Measurements from ENCODE around the gene TTLL1.

Gene TTLL1

GRCh38 chr22:43001271-43002201 lies 87.7 kb downstream of the TTLL1 start:
- no peak overlapping the region for H3K4me3 ChIP-seq (ENCODE audit: low read length)
- no peaks in the 10 kb centered on the region for H3F3A ChIP-seq (ENCODE audit: control insufficient read depth, insufficient read depth)
- peaks cover 98% of the 10 kb centered on the region for H3K79me2 ChIP-seq (ENCODE audit: control insufficient read depth, low read length)
- H3K4me1 ChIP-seq (ENCODE audit: control insufficient read depth, low read length), result peaks cover 14% of the 10 kb centered on the region
- no peak overlapping the region for H3K4me2 ChIP-seq (ENCODE audit: low read length)
- H3K36me3 ChIP-seq (ENCODE audit: control insufficient read depth, low read length), result no peaks in the 10 kb centered on the region
- no peaks in the 10 kb centered on the region for H3K9me3 ChIP-seq (ENCODE audit: control insufficient read depth, insufficient read depth, low read length)
- peaks cover 14% of the 10 kb centered on the region; the same call in 1 of the 2 replicates for H4K20me1 ChIP-seq (ENCODE audit: control insufficient read depth, insufficient read depth, low read depth, low read length)
- H3K27me3 ChIP-seq (ENCODE audit: control insufficient read depth, low read length), result no peaks in the 10 kb centered on the region
- no peaks in the 10 kb centered on the region for H3K9me2 ChIP-seq (replicated peaks; ENCODE audit: control insufficient read depth, low read length)
- TF ChIP-seq CTCF (IDR thresholded peaks at IDR 0.05; ENCODE audit: low read depth, low read length, poor library complexity, severe bottlenecking) (no peak), EZH2phosphoT487 (IDR thresholded peaks at IDR 0.05; ENCODE audit: borderline replicate concordance, low read length) (no peak)
- H3K27ac ChIP-seq (ENCODE audit: low read depth, low read length), result no peak overlapping the region

- no peaks in the 10 kb centered on the region for H3F3A ChIP-seq (ENCODE audit: control insufficient read depth, insufficient read depth)
- H3K4me1 ChIP-seq (ENCODE audit: control insufficient read depth, low read length), result peaks cover 16% of the 10 kb centered on the region
- H3K36me3 ChIP-seq (ENCODE audit: control insufficient read depth, low read length), result no peaks in the 10 kb centered on the region
- no peak overlapping the region for H3K4me3 ChIP-seq (ENCODE audit: low read length)
- no peaks in the 10 kb centered on the region for H3K27me3 ChIP-seq (ENCODE audit: control insufficient read depth, low read length)
- peaks cover 96% of the 10 kb centered on the region for H3K79me2 ChIP-seq (ENCODE audit: control insufficient read depth, low read length)
- H3K9me2 ChIP-seq (replicated peaks; ENCODE audit: control insufficient read depth, low read length), result no peaks in the 10 kb centered on the region
- H3K4me2 ChIP-seq (ENCODE audit: low read length), result no peak overlapping the region
- no peaks in the 10 kb centered on the region for H3K9me3 ChIP-seq (ENCODE audit: control insufficient read depth, insufficient read depth, low read length)
- no peak for TF ChIP-seq EZH2phosphoT487 (IDR thresholded peaks at IDR 0.05; ENCODE audit: borderline replicate concordance, low read length)
- TF ChIP-seq CTCF (IDR thresholded peaks at IDR 0.05; ENCODE audit: low read depth, low read length, poor library complexity, severe bottlenecking), result no peak
- peaks cover 9% of the 10 kb centered on the region; the same call in 1 of the 2 replicates for H4K20me1 ChIP-seq (ENCODE audit: control insufficient read depth, insufficient read depth, low read depth, low read length)
- no peak overlapping the region for H3K27ac ChIP-seq (ENCODE audit: low read depth, low read length)
These were observed 88.6 kb downstream of the TTLL1 start for GRCh38 chr22:43000441-43001175.

DNA sequence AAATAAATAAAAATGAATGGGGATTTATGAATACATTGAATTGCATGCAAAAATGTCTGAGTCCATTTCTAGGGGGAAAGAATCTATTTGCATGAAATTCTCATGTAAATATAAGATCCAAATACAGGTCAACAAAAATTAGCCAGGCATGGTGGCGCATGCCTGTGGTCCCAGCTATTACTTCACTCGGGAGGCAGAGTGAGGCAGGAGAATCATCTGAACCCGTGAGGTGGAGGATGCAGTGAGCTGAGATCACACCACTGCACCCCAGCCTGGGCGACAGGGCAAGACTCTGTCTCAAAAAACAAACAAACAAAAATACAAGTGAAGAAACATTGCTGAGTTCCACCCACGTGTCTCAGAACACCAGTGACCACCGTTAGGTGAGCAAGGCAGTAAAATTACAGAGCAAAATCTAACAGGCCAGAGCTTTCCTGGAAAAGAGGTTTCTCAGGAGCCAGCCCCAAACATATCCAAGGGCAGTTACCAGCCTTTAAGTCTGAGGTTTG lies 91.6 kb downstream of the TTLL1 start:
- Histone ChIP-seq H3K79me2 (ENCODE audit: control insufficient read depth, low read length) (peaks cover 97% of the 10 kb centered on the region), H3K4me1 (ENCODE audit: control insufficient read depth, low read length) (peaks cover 46% of the 10 kb centered on the region), H3K9me3 (ENCODE audit: control insufficient read depth, insufficient read depth, low read length) (no peaks in the 10 kb centered on the region), H3K27ac (ENCODE audit: low read depth, low read length) (no peak overlapping the region), H3K9me2 (replicated peaks; ENCODE audit: control insufficient read depth, low read length) (no peaks in the 10 kb centered on the region), H3K4me3 (ENCODE audit: low read length) (no peak overlapping the region), H4K20me1 (ENCODE audit: control insufficient read depth, insufficient read depth, low read depth, low read length) (peaks cover 14% of the 10 kb centered on the region; the same call in 1 of the 2 replicates), H3K36me3 (ENCODE audit: control insufficient read depth, low read length) (peaks cover 14% of the 10 kb centered on the region), H3K4me2 (ENCODE audit: low read length) (no peak overlapping the region), H3F3A (ENCODE audit: control insufficient read depth, insufficient read depth) (no peaks in the 10 kb centered on the region), H3K27me3 (ENCODE audit: control insufficient read depth, low read length) (no peaks in the 10 kb centered on the region)
- TF ChIP-seq CTCF (IDR thresholded peaks at IDR 0.05; ENCODE audit: low read depth, low read length, poor library complexity, severe bottlenecking) (no peak), EZH2phosphoT487 (IDR thresholded peaks at IDR 0.05; ENCODE audit: borderline replicate concordance, low read length) (no peak)

All from DOHH2 (cell line).